ENCODE measurements around the gene SLC44A4. TPM values are rescaled to one million over a fixed set of nuclear protein-coding genes. Genes with fewer than 3 reads are reported as not detected.

The SLC44A4 gene
- total and polyA plus RNA-seq, 9 of the 15 experiments (the other 6 are each of a cell fraction or from before 2014, with no cell fraction given) = 7.9 to 18.6 (median 11.2) TPM

Small RNAs within 50 kb of the gene (small RNA-seq; reads per million reads assigned to genes)
- gene SNORD48 (4,355 reads per million, percentile 100 among the genes with 10 or more reads in this experiment), gene SNORD52 (not detected)

Other genes starting within 250 kb of the SLC44A4 start
Only the 7 nearest of the 35 such genes appear.
- 0.82 and 1.0 TPM in 2 replicates for gene HSPA1L, start 63.7 kb downstream of the SLC44A4 start, total RNA-seq (2014; rRNA removed)
- 0.70 and 1.3 TPM in 2 replicates for gene HSPA1L, start 63.7 kb downstream of the SLC44A4 start, total RNA-seq (2014; rRNA removed; fragmentation: Illumina TruSeq; extraction: Trizol)
- gene HSPA1L, start 63.7 kb downstream of the SLC44A4 start, total RNA-seq (2015; rRNA removed; fragmentation: Illumina TruSeq; extraction: Trizol) = 1.1 and 1.3 TPM in 2 replicates
- 1.0 and 1.1 TPM in 2 replicates for gene HSPA1L, start 63.7 kb downstream of the SLC44A4 start, total RNA-seq (2021)
- gene HSPA1L, start 63.7 kb downstream of the SLC44A4 start, polyA plus RNA-seq (2011; rRNA removed) = 2.0 and 2.2 TPM in 2 replicates
- 1.5 and 2.1 TPM in 2 replicates for gene HSPA1L, start 63.7 kb downstream of the SLC44A4 start, polyA plus RNA-seq (2014; fragmentation: Illumina TruSeq; extraction: Trizol)
- gene HSPA1L, start 63.7 kb downstream of the SLC44A4 start, polyA plus RNA-seq (2014; fragmentation: Nextera tagmentation; extraction: Ambion mirVana) = under 1 TPM; 0.14 to 0.34 TPM
- gene HSPA1L, start 63.7 kb downstream of the SLC44A4 start, polyA plus RNA-seq (2014; rRNA removed) = 1.3 and 1.7 TPM in 2 replicates
- 230 and 366 TPM in 2 replicates for gene HSPA1A, start 63.5 kb downstream of the SLC44A4 start, total RNA-seq (2014; rRNA removed)
- gene HSPA1A, start 63.5 kb downstream of the SLC44A4 start, total RNA-seq (2014; rRNA removed; fragmentation: Illumina TruSeq; extraction: Trizol) = 37.8 and 69.6 TPM in 2 replicates
- gene HSPA1A, start 63.5 kb downstream of the SLC44A4 start, total RNA-seq (2015; rRNA removed; fragmentation: Illumina TruSeq; extraction: Trizol) = 273 TPM in 2 replicates
- gene HSPA1A, start 63.5 kb downstream of the SLC44A4 start, total RNA-seq (2021) = 265 and 360 TPM in 2 replicates
- gene HSPA1A, start 63.5 kb downstream of the SLC44A4 start, polyA plus RNA-seq (2011; rRNA removed) = 101 and 215 TPM in 2 replicates
- gene HSPA1A, start 63.5 kb downstream of the SLC44A4 start, polyA plus RNA-seq (2014; fragmentation: Illumina TruSeq; extraction: Trizol) = 107 and 158 TPM in 2 replicates
- gene HSPA1A, start 63.5 kb downstream of the SLC44A4 start, polyA plus RNA-seq (2014; fragmentation: Nextera tagmentation; extraction: Ambion mirVana) = 1 to 10 TPM; 2.2 to 4.1 TPM
- gene HSPA1A, start 63.5 kb downstream of the SLC44A4 start, polyA plus RNA-seq (2014; rRNA removed) = 158 and 192 TPM in 2 replicates
- 197 and 320 TPM in 2 replicates for gene HSPA1B, start 51.3 kb downstream of the SLC44A4 start, total RNA-seq (2014; rRNA removed)
- 24.2 and 51.2 TPM in 2 replicates for gene HSPA1B, start 51.3 kb downstream of the SLC44A4 start, total RNA-seq (2014; rRNA removed; fragmentation: Illumina TruSeq; extraction: Trizol)
- gene HSPA1B, start 51.3 kb downstream of the SLC44A4 start, total RNA-seq (2015; rRNA removed; fragmentation: Illumina TruSeq; extraction: Trizol) = 164 and 185 TPM in 2 replicates
- 227 and 299 TPM in 2 replicates for gene HSPA1B, start 51.3 kb downstream of the SLC44A4 start, total RNA-seq (2021)
- gene HSPA1B, start 51.3 kb downstream of the SLC44A4 start, polyA plus RNA-seq (2011; rRNA removed) = 35.3 and 91.9 TPM in 2 replicates
- gene HSPA1B, start 51.3 kb downstream of the SLC44A4 start, polyA plus RNA-seq (2014; fragmentation: Illumina TruSeq; extraction: Trizol) = 49.0 and 89.3 TPM in 2 replicates
- gene HSPA1B, start 51.3 kb downstream of the SLC44A4 start, polyA plus RNA-seq (2014; fragmentation: Nextera tagmentation; extraction: Ambion mirVana) = under 1 TPM; 0.27 to 0.62 TPM
- 81.7 and 86.4 TPM in 2 replicates for gene HSPA1B, start 51.3 kb downstream of the SLC44A4 start, polyA plus RNA-seq (2014; rRNA removed)
- 50.3 and 54.0 TPM in 2 replicates for gene NEU1, start 16.2 kb downstream of the SLC44A4 start, total RNA-seq (2014; rRNA removed)
- 30.9 and 33.6 TPM in 2 replicates for gene NEU1, start 16.2 kb downstream of the SLC44A4 start, total RNA-seq (2014; rRNA removed; fragmentation: Illumina TruSeq; extraction: Trizol)
- 63.9 and 64.3 TPM in 2 replicates for gene NEU1, start 16.2 kb downstream of the SLC44A4 start, total RNA-seq (2015; rRNA removed; fragmentation: Illumina TruSeq; extraction: Trizol)
- 44.8 and 51.0 TPM in 2 replicates for gene NEU1, start 16.2 kb downstream of the SLC44A4 start, total RNA-seq (2021)
- gene NEU1, start 16.2 kb downstream of the SLC44A4 start, polyA plus RNA-seq (2011; rRNA removed) = 67.8 and 79.4 TPM in 2 replicates
- 53.4 and 60.3 TPM in 2 replicates for gene NEU1, start 16.2 kb downstream of the SLC44A4 start, polyA plus RNA-seq (2014; fragmentation: Illumina TruSeq; extraction: Trizol)
- gene NEU1, start 16.2 kb downstream of the SLC44A4 start, polyA plus RNA-seq (2014; fragmentation: Nextera tagmentation; extraction: Ambion mirVana) = 10 to 100 TPM; 14.8 to 20.6 TPM
- 51.5 and 51.9 TPM in 2 replicates for gene NEU1, start 16.2 kb downstream of the SLC44A4 start, polyA plus RNA-seq (2014; rRNA removed)
- 42.0 and 61.8 TPM in 2 replicates for gene EHMT2, start 18.7 kb upstream of the SLC44A4 start, total RNA-seq (2014; rRNA removed)
- gene EHMT2, start 18.7 kb upstream of the SLC44A4 start, total RNA-seq (2014; rRNA removed; fragmentation: Illumina TruSeq; extraction: Trizol) = 16.5 and 24.5 TPM in 2 replicates
- 38.5 and 42.9 TPM in 2 replicates for gene EHMT2, start 18.7 kb upstream of the SLC44A4 start, total RNA-seq (2015; rRNA removed; fragmentation: Illumina TruSeq; extraction: Trizol)
- 61.7 and 63.8 TPM in 2 replicates for gene EHMT2, start 18.7 kb upstream of the SLC44A4 start, total RNA-seq (2021)
- 29.1 and 49.4 TPM in 2 replicates for gene EHMT2, start 18.7 kb upstream of the SLC44A4 start, polyA plus RNA-seq (2011; rRNA removed)
- 56.5 and 61.4 TPM in 2 replicates for gene EHMT2, start 18.7 kb upstream of the SLC44A4 start, polyA plus RNA-seq (2014; fragmentation: Illumina TruSeq; extraction: Trizol)
- 1 to 10 TPM; 2.1 to 4.1 TPM for gene EHMT2, start 18.7 kb upstream of the SLC44A4 start, polyA plus RNA-seq (2014; fragmentation: Nextera tagmentation; extraction: Ambion mirVana)
- 41.2 and 44.9 TPM in 2 replicates for gene EHMT2, start 18.7 kb upstream of the SLC44A4 start, polyA plus RNA-seq (2014; rRNA removed)
- gene ZBTB12, start 23.1 kb upstream of the SLC44A4 start, total RNA-seq (2014; rRNA removed) = 4.6 and 9.6 TPM in 2 replicates
- 1.4 and 1.9 TPM in 2 replicates for gene ZBTB12, start 23.1 kb upstream of the SLC44A4 start, total RNA-seq (2014; rRNA removed; fragmentation: Illumina TruSeq; extraction: Trizol)
- gene ZBTB12, start 23.1 kb upstream of the SLC44A4 start, total RNA-seq (2015; rRNA removed; fragmentation: Illumina TruSeq; extraction: Trizol) = 6.3 and 7.0 TPM in 2 replicates
- 9.9 and 12.4 TPM in 2 replicates for gene ZBTB12, start 23.1 kb upstream of the SLC44A4 start, total RNA-seq (2021)
- gene ZBTB12, start 23.1 kb upstream of the SLC44A4 start, polyA plus RNA-seq (2011; rRNA removed) = 2.6 and 4.1 TPM in 2 replicates
- 7.0 and 12.4 TPM in 2 replicates for gene ZBTB12, start 23.1 kb upstream of the SLC44A4 start, polyA plus RNA-seq (2014; fragmentation: Illumina TruSeq; extraction: Trizol)
- gene ZBTB12, start 23.1 kb upstream of the SLC44A4 start, polyA plus RNA-seq (2014; fragmentation: Nextera tagmentation; extraction: Ambion mirVana) = under 1 TPM in 1 of 2 experiments, not detected in 1; 0.03 TPM
- 9.1 and 10.4 TPM in 2 replicates for gene ZBTB12, start 23.1 kb upstream of the SLC44A4 start, polyA plus RNA-seq (2014; rRNA removed)
- gene C2, start 48.7 kb upstream of the SLC44A4 start, total RNA-seq (2014; rRNA removed) = 0.05 and 0.20 TPM in 2 replicates
- 0.40 TPM in 1 of 2 replicates, not detected in the other for gene C2, start 48.7 kb upstream of the SLC44A4 start, total RNA-seq (2014; rRNA removed; fragmentation: Illumina TruSeq; extraction: Trizol)
- gene C2, start 48.7 kb upstream of the SLC44A4 start, total RNA-seq (2015; rRNA removed; fragmentation: Illumina TruSeq; extraction: Trizol) = 0.58 and 0.72 TPM in 2 replicates
- 1.1 and 1.2 TPM in 2 replicates for gene C2, start 48.7 kb upstream of the SLC44A4 start, total RNA-seq (2021)
- gene C2, start 48.7 kb upstream of the SLC44A4 start, polyA plus RNA-seq (2011; rRNA removed) = 0.38 and 0.47 TPM in 2 replicates
- gene C2, start 48.7 kb upstream of the SLC44A4 start, polyA plus RNA-seq (2014; fragmentation: Illumina TruSeq; extraction: Trizol) = 0.36 and 0.40 TPM in 2 replicates
- gene C2, start 48.7 kb upstream of the SLC44A4 start, polyA plus RNA-seq (2014; fragmentation: Nextera tagmentation; extraction: Ambion mirVana) = under 1 TPM in 1 of 2 experiments, not detected in 1; 0.27 TPM
- 0.11 and 0.28 TPM in 2 replicates for gene C2, start 48.7 kb upstream of the SLC44A4 start, polyA plus RNA-seq (2014; rRNA removed)